ENCODE data around the gene CHI3L1. TPM values are rescaled to one million over a fixed set of nuclear protein-coding genes. Genes with fewer than 3 reads are reported as not detected.

Gene CHI3L1
- total and polyA plus RNA-seq, 4 donors = 5.0 to 34.7 (median 15.9) TPM

- TF ChIP-seq HNF4A (conservative IDR thresholded peaks at IDR 0.05) = no peak
These were observed 40.0 kb downstream of the CHI3L1 start (continued) for GRCh38 chr1:203146537-203146936.

GRCh38 chr1:203146042-203146369 lies 40.5 kb downstream of the CHI3L1 start:
- Histone ChIP-seq H3K36me3 (ENCODE audit: control insufficient read depth in 4 of 4, insufficient read depth in 3 of 4, low read depth in 1 of 4, low read length in 3 of 4) (no peaks in the 10 kb centered on the region), H3K4me1 (ENCODE audit: control insufficient read depth in 4 of 4, insufficient read depth in 4 of 4, low read length in 3 of 4) (no peaks in the 10 kb centered on the region), H3K27ac (ENCODE audit: low read depth in 1 of 2, low read length in 2 of 2) (no peak overlapping the region), H3K27me3 (ENCODE audit: control insufficient read depth in 4 of 4, insufficient read depth in 4 of 4, low read length in 3 of 4) (no peaks in the 10 kb centered on the region), H3K9me3 (ENCODE audit: control insufficient read depth in 4 of 4, low read length in 3 of 4) (no peaks in the 10 kb centered on the region), H3K9ac (ENCODE audit: low read depth in 1 of 2, low read length in 2 of 2) (no peak overlapping the region), H3K4me3 (ENCODE audit: low read depth in 1 of 3, low read length in 3 of 3) (no peak overlapping the region)
- no peak for DNase-seq (ENCODE audit: low spot score)
- TF ChIP-seq FOXA1 (IDR thresholded peaks at IDR 0.05) = no peak
- no peak for TF ChIP-seq YY1 (IDR thresholded peaks at IDR 0.05)
- TF ChIP-seq RXRA (IDR thresholded peaks at IDR 0.05) = no peak
- no peak for TF ChIP-seq JUND (IDR thresholded peaks at IDR 0.05)
- no peak for TF ChIP-seq TAF1 (conservative IDR thresholded peaks at IDR 0.05)
- no peak for TF ChIP-seq HNF4A (conservative IDR thresholded peaks at IDR 0.05)
- no peak for TF ChIP-seq EGR1 (IDR thresholded peaks at IDR 0.05; ENCODE audit: low read depth in 2 of 2)
- no peak for TF ChIP-seq REST (IDR thresholded peaks at IDR 0.05)
- no peak for TF ChIP-seq FOXA2 (IDR thresholded peaks at IDR 0.05)
- no peak for TF ChIP-seq MAX (IDR thresholded peaks at IDR 0.05)
- no peak for TF ChIP-seq GABPA (IDR thresholded peaks at IDR 0.05 in 1 of 2, conservative IDR thresholded peaks at IDR 0.05 in 1 of 2)
- TF ChIP-seq ZBTB33 (IDR thresholded peaks at IDR 0.05) = no peak
- no peak for TF ChIP-seq SP1 (IDR thresholded peaks at IDR 0.05)
- no peak for TF ChIP-seq ATF3 (IDR thresholded peaks at IDR 0.05)
- no peak for TF ChIP-seq HNF4G (IDR thresholded peaks at IDR 0.05)
- no peak for TF ChIP-seq RAD21 (IDR thresholded peaks at IDR 0.05)
- TF ChIP-seq NR2F2 (IDR thresholded peaks at IDR 0.05) = no peak
- WGBS = 95% methylated on average over 2 of the region's 2 CpGs
